Measurements from ENCODE around the gene PIGB.
A peak's percentile ranks its signal among the peaks of the same experiment; 100 is the strongest.
"Not testable (repeated sequence)": the region's sequence is repeated elsewhere in the genome, so short reads cannot be mapped to it uniquely, and the experiment has no call there.

The PIGB gene

DNA sequence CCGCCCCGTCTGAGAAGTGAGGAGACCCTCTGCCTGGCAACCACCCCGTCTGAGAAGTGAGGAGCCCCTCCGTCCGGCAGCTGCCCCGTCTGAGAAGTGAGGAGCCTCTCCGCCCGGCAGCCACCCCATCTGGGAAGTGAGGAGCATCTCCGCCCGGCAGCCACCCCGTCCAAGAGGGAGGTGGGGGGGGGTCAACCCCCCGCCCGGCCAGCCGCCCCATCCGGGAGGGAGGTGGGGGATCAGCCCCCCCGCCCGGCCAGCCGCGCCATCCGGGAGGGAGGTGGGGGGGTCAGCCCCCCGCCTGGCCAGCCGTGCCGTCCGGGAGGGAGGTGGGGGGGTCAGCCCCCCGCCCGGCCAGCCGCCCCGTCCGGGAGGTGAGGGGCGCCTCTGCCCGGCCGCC lies 16.2 kb upstream of the PIGB start:
- DNase-seq = not testable (repeated sequence)

DNA sequence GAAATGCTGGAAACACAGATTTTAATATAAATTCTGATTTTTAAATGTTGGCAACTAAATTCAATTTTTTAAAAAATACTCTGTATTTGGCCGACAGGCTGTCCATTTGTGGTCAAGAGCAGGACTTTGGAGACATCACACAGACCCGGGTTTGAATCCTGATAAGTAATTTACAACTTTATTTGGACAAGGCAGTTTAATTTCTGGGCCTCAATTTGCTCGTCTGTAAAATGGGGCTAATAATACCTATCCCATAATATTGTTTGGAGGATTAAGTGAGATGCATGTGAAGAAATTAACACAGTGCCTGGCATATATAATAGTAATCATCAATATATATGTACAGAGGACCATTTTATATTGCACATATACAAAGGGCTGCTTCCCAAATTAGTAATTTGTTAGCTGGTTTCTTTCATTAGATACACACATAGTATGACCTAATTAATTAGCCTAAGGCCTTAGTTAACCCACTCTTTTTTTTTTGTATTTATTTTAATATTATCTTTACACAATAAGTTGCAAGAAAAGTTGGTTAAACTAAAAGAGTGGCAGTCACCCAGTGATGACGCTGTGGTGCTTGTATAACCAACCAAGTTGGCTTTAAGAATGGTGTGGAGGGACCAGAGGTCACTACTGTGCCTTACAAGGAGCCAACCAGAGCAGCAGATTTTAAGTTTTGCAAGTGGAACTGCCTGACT lies 665 bp downstream of the PIGB start:
- DNase-seq = peak; percentile 80

DNA sequence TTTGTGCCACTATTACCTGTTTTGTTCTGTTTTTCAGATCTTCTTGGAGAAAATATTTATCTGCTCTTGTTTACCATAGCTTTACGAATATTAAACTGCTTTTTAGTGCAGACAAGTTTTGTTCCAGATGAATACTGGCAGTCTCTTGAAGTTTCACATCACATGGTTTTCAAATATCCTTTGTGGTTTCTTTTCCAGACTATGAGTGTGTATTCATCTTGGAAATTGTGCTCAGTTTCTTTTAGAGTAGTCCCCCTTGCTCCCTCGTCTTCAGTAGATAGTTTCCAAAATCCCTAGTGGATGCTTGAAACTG lies 1.2 kb downstream of the PIGB start:
- DNase-seq = no peak

DNA sequence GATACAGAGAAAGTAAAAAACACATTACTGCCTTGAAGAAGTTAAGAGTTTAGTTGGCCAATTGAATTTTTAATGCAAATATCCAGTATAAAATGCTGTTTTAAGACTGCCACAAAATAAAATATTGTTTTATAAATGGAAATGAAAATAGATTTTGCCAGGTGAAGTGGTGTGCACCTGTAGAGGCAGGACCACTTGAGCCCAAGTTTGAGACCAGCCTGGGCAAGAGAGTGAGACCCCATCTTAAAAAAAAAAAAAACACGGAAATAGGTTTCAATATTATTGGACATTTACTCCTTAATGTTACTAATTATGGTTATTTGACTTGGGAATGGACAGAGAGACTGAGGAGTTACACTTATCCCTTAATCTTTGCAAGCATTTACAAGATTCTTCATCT lies 1.9 kb downstream of the PIGB start:
- DNase-seq = no peak

DNA sequence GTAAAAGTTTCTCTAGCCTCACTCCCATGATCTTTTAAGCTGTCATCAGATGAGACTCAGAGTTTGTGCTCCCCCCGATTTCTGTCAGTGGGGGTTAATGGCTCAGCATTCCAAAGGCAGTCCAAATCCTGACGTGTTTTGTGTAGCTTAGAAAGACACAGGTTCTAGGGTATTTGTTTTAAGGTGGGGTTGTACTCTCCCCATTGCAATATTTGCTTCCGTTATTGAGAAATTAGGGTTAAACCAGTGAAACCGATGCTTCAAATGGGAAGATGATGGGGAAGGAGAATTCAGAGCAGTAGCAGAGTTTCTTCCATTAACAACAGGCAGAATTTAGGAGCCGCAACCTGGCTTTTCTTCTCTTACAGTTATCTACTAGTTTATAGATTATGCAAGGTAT lies 3.4 kb downstream of the PIGB start:
- no peak for DNase-seq

DNA sequence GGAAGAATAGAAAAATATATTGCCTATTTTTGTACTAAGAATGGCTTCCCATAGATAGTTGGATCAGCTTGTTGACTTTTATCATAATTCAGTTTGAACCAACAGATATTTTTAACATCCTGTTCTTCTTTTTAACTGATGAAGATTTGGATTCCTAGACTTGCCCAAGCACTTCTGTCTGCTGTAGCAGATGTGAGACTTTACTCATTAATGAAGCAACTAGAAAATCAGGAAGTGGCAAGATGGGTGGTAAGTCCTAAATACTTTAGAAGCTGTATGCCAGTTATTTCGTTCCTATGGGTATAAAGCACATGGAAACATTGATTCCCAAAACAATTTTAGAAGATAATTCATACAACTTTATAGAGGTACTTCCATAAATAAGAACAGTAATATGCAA lies 8.4 kb downstream of the PIGB start:
- DNase-seq = peak; percentile 12

DNA sequence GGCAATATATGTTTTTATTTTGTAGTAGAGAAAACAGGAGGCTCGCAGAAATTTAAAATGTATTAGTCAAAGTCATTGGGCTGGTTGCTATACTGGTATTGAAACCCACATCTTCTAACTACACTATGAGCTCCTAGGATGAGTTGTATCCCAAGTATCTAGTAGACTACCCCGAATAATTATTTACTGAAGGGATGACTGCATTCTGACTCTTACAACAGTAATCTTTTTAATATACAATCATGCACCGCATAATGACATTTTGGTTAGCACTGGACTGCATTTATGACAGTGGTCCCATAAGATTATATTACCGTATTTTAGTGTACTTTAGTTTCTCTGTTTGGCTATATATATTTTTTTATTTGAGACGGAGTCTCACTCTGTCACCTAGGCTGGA lies 15.3 kb downstream of the PIGB start:
- DNase-seq = no peak

DNA sequence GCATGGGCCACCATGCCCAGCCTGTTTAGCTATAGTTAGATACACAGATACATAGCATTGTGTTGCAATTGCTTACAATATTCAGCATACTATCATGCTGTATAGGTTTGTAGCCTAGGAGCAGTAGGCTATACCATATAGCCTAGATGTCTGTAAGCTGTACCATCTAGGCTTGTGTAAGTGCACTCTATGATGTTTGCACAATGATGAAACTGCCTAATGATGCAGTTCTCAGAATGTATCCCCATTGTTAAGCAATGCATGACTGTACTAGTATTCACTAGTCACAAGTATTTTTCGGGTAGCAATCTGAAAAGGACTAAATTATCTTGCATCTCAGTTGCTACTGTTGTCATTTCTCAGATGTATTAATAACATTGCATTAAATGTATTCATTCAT lies 16.0 kb downstream of the PIGB start:
- DNase-seq = no peak

DNA sequence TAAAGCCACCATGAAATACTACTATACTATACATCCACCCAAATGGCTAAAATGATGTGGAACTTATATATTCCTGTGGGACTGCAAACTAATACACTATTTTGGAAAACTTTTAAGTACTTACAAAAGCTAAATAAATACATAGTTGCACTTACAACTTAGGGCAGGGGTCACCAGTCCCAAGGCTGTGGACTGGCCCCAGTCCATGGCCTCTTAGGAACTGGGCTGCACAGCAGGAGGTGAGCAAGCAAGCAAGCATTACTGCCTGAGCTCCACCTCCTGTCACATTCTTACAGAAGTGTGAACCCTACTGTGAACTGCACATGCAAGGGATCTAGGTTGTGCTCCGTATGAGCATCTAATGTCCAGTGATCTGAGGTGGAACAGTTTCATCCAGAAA lies 18.1 kb downstream of the PIGB start:
- DNase-seq = no peak

DNA sequence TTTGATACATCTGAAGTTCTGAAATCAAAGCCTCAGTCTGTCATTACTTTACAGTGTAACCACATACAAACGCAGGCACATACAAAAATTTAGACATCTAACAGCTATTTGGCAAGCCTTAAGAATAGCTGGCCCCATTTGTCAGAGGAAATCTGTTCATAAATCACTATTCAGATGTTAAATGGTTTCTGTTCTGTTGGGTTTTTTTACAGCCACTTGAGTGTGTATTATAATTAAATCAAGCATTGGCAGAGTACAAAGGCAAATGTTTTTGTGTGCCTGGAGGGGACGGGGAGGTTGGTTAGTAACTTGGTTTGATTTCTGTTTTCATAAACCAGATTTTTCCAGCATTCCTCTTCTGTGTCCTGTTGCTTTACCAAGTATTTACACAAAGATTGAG lies 24.1 kb downstream of the PIGB start:
- DNase-seq = no peak

DNA sequence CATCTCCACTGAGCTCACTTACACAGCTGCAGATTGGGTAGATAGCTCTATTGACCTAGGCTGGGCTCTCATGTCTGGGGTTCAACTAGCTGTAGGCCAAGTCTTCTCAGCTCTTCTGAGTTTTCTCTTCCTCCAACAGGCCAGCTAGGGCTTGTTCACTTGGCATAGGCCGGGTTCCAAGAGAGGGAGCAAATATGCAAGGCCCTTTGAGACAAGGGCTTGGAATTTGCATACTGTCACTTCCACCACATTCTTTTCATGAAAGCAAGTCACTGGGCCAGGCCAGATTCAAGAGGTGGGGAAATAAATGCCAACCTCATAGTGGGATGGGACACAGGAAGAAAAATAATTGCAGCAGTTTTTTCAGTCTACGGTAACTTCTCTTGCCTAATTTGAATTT lies 25.2 kb downstream of the PIGB start:
- no peak for DNase-seq

DNA sequence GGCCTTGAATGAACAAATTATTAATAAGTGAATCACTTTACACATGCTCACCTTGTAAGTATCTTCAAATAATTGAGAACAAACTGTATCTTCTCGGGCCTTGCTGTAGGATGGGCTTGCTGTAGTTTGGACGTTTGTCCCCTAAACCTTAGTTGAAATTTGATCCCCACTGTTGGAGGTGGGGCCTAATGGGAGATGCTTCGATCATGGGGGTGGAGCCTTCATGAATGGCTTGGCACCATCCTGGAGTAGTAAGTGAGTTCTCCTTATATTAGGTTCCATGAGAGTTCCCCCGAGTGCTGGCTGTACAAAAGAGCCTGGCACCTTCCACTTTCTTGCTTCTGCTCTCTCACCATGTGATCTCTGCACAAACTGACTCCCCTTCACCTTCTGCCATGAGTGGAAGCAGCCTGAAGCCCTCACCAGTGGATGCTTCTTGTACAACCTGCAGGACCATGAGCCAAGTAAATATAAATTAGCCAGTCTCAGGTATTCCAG lies 29.3 kb downstream of the PIGB start:
- DNase-seq = no peak

DNA sequence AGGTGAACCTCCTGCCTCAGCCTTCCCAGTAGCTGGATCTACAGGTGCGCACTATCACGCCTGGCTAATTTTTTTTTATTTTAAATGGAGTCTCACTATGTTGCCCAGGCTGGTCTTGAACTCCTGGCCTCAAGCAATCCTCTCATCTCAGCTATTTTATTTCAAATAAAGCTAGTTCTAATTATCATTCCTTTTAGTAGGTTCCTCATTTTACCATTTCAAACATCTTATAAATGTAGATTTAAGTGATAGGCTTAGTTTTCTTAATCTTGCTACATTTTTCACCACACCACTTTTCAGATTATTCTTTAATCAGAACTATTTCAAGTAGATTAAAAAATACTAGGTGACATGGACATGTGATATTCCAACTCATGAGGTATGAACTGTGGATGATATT lies 30.3 kb downstream of the PIGB start:
- no peak for DNase-seq

DNA sequence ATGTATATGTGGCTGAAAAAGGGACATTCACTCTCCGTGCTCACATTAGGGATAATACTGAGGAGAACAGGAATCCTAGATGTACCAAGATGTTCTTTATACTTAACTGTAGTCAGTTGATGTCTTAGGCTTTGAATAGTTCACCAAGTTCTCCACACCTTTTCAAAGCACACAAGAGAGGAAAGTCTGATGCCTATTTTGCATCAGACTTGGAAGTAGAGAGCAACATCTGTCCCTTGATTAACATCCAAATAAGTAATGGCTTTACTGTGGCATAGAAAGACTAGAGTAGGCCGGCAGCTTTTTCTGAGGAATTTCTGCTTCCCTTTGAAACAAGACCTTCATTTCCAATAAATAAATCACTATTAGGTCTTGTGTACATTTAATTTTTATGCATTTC lies 34.0 kb downstream of the PIGB start:
- no peak for DNase-seq

DNA sequence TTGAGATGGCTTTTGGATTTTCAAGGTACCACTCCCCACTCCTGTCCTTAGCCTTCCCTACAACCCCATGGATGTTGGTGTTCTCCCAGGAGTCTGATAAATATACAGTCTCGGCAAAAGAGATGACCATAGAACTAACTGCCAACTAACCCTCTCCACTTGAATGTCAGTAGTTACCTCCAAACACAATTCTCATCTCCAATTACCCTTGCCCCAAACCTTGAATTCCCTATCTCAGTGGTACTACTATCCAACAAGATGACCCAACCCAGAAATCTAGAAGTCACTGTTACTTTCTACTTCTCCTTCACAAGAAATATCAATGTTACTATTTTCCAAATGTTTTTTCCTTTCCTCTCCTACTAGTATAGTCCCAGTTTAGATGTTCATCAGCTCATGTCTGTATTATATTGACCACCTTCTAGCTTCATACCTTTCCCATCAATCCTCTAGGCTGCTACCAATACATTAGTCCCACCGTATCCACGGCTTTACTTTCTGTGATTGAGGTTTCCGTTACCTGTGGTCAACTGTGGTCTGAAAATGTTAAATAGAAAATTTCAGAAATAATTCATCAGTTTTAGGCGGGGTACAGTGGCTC lies 38.1 kb downstream of the PIGB start:
- DNase-seq = no peak

DNA sequence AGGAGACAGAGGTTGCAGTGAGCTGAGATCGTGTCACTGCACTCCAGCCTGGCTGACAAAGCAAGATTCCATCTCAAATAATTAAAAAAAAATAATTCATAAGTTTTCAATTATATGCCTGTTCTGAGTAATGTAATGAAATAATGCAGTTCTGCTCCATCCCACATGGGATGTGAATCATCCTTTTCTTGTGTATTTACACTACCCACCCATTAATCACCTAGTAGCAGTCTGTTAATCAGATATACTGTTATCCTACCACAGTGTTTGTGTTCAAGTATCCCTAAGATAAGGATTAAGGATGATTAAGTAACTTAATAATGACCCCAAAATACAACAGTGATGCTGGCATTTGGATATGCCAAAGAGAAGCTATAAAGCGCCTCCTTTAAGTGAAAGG lies 38.8 kb downstream of the PIGB start:
- DNase-seq = peak; percentile 38

DNA sequence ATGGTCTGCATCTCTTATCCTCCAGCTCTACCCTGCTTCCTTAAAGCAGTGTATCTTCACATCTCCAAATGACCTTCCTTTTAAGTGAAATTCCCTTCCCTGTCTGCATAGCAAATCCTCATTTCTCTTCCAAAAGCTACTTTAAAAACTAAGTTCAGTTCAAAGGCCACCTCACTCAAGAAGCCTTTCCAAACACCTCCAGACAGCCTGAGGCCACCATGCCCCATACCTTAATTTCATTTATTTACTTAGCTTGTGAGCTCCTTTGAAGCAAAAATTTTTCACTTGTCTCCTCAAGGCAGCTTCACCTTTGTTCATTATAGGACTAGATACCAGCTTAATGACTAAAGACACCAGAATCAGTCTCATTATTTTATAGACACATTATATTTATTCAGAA lies 39.4 kb downstream of the PIGB start:
- no peak for DNase-seq

DNA sequence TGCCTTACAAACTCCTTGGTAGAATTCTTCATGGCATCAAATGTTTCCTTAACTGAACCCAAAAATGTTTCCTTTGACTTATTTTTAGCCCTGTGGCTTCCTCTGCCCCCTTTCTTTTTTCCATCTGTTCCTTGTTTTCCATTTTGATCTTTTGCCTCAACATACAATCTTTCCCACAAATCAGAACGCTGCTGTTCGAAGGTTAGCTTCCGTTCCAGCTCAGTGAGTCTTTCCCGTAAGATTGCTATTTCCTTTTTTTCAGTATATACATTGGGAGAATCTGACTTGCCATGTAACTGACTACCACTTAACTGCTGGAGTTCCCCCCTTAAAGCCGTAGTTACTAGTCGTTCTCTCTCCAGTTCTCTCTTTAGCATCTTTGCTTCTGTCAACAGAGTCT lies 41.2 kb downstream of the PIGB start:
- no peak for DNase-seq

DNA sequence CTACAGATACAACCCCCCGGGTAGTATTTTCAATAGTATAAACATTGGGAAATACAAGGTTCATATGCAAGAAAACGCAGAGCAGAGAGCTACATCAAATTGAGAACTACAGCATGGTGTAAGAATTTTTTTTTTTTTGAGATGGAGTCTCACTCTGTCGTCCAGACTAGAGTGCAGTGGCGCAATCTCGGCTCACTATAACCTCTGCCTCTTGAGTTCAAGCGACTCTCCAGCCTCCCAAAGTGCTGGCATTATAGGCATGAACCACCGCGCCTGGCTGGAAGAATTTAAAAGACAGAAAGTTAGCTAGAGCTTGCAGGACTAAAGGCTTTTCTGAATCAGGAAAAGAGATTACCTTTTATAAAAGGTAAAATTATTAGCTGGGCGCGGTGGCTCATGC lies 42.0 kb downstream of the PIGB start:
- DNase-seq = no peak

DNA sequence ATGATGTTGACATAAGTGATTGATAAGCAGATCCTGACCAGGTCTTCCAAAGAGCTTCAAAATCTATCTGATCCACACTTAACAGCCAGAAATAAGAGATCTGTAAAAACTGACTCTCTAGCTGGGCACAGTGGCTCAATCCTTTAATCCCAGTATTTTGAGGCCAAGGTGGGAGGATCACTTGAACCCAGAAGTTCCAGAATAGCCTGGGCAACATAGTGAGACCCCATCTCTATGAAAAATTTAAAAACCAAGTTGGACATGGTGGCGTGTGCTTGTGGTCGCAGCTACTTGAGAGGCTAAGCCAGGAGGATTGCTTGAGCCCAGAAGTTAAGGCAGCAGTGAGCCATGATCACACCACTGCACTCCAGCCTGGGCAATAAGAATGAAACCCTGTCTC lies 43.6 kb downstream of the PIGB start:
- DNase-seq = no peak

DNA sequence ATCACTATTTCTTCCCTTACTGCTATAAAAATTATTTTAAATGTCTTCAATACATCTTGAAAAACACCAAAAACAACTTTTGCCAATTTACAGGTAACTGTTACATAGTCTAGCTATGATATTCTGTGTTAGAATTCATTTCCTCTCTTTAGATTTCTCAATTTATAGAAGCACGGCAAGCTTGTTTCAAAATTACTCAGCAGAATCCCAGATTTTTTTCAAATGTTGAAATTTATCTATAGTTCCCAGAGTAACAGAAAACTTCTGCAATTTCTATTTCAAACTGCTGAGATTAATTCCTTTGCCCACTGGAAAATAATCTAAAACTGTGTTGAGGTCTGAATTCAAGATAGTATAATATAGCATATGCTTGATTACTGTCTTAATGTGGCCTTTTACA lies 48.0 kb downstream of the PIGB start:
- DNase-seq = no peak

DNA sequence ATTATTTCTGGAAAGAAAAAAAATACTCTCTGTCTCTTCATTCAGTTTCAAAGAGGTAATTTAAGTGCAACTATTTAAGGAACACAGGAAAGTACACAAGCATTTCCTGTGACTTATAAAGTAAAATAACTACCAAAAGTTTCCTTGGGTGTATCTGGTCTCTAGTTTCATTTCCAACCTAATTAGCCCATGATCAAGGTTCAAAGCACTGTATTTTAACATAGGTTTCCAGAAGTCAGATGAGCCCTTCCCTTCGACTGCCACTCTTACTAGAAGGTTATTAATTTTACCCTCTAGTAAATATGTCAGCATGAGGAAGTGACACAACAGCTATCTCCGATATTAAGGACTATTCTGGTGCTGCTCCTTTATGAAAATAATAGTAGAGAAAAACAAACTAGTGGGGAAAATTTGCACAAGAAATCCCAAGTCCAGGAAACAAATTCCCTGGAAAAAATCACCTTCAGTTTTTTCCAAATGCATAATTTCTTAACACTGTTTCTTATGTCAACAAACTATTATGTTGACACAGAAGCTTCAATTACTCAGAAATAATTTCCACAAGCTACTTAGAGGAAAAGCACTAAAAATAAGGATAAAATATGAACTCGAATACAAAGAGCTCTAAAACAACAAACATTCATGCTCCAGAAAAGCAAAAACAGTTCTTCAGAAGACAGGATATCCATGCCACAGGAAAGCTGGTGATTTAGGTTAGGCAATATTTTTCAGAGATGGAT lies 53.8 kb downstream of the PIGB start:
- no peak for DNase-seq

DNA sequence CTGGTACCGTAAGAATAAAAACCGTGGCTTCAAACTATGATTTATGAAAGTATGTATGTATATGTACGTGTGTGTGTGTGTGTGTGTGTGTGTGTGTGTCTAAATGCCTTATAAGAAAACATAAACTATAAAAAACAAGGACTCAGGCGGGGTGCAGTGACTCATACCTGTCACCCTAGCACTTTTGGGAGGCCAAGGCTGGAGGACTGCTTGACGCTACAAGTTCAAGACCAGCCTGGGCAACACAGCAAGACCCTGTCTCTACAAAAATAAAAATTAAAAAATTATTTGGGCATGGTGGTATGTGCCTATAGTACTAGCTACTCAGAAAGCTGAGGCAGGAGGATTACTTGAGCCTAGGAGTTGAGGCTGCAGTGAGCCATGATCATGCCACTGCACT lies 60.1 kb downstream of the PIGB start:
- DNase-seq = no peak

DNA sequence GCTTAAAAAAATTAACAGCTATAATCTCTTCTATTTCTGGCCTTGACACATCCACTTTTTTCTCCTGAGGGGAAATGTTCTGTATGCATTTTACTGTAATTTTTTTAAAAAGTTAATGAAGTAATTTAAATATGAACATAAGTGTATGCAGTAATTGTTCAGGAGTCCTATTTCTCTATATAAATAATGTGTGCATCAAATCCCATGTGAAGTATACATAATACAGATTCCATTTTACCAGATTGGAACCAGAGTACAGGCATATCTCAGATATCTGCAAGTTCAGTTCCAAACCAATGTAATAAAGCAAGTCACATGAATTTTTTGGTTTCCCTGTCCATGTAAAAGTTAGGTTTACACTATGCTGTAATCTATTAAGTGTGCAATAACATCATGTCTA lies 62.6 kb downstream of the PIGB start:
- no peak for DNase-seq

DNA sequence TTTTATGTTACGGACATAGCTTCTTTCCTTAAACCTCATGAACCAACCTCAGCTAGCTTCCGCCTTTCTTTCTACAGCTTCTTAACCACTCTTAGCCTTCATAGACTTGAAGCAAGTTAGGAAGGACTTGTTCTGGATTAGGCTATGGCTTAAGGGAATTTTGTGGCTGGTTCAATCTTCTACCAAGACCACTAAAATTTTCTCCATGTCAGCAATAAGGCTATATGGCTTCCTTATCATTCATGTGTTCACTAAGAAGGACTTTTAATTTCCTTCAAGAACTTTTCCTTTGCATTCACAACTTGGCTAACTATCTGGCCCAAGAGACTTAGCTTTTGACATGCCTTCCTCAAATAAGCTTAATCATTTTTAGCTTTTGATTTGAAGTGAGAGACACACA lies 64.7 kb downstream of the PIGB start:
- no peak for DNase-seq
